ENCODE measurements around the gene DUSP12.
"Not testable (repeated sequence)": the region's sequence is repeated elsewhere in the genome, so short reads cannot be mapped to it uniquely, and the experiment has no call there.

DUSP12 gene

GRCh38 chr1:161769673-161770045 lies 20.1 kb downstream of the DUSP12 start:
- not testable (repeated sequence) for H3K27ac ChIP-seq (ENCODE audit: insufficient read depth in 1 of 2, low read depth in 1 of 2, low read length in 2 of 2, poor library complexity in 1 of 2, severe bottlenecking in 2 of 2); H3K36me3 ChIP-seq (ENCODE audit: control insufficient read depth in 4 of 4, insufficient read depth in 4 of 4, low read length in 3 of 4); H3K27me3 ChIP-seq (replicated peaks in 2 of 5; ENCODE audit: control insufficient read depth in 4 of 5, insufficient read depth in 5 of 5, low read length in 4 of 5); H3K9me3 ChIP-seq (ENCODE audit: control extremely low read depth in 1 of 5, control insufficient read depth in 4 of 5, insufficient read depth in 2 of 5, low read depth in 1 of 5, low read length in 4 of 5); H3K4me3 ChIP-seq (ENCODE audit: control insufficient read depth in 1 of 7, extremely low read depth in 1 of 7, insufficient read depth in 4 of 7, low read depth in 2 of 7, low read length in 6 of 7); DNase-seq
- POLR2A ChIA-PET: interaction anchor here (0.6 kb wide), 1 partner anchor 36 kb away, joined by 3 read pairs; no protein-coding TSS in a partner anchor
- WGBS (ENCODE audit: insufficient coverage): 100% methylated on average over 1 of the region's 5 CpGs
- peaks cover 34 to 69% (median 57%) of the 10 kb centered on the region in 4 experiments for H3K4me1 ChIP-seq (ENCODE audit: control extremely low read depth in 1 of 4, control insufficient read depth in 4 of 4, insufficient read depth in 4 of 4, low read length in 3 of 4)
- CTCF ChIA-PET: interaction anchor here (1.1 to 1.3 kb wide), 2 partner anchors 23 to 267 kb away, joined by 3 to 4 read pairs; no protein-coding TSS in a partner anchor

DNA sequence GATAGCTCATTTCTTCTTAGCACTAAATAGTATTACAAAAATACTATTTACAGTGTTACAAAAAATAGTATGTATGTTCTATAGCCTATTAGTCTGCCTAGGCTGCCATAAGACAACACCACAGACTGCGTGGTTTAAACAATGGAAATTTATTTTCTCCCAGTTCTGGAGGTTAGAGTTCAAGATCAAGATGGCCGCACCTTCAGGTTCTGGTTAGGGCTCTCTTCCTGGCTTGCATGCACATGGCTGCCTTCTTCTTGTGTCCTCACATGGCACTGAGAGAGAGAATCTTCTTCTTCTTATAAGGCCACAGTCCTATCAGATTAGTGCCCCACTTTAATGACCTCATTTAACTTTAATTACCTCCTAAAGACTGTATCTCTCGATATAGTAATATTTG lies 20.7 kb downstream of the DUSP12 start:
- DNase-seq: no peak
- peaks cover 39 to 72% (median 62%) of the 10 kb centered on the region in 4 experiments for H3K4me1 ChIP-seq (ENCODE audit: control extremely low read depth in 1 of 4, control insufficient read depth in 4 of 4, insufficient read depth in 4 of 4, low read length in 3 of 4)
- H3K27ac ChIP-seq (ENCODE audit: insufficient read depth in 1 of 2, low read depth in 1 of 2, low read length in 2 of 2, poor library complexity in 1 of 2, severe bottlenecking in 2 of 2): no peak overlapping the region
- WGBS (ENCODE audit: insufficient coverage): 97% methylated on average over 3 of the region's 3 CpGs
- H3K9me3 ChIP-seq (ENCODE audit: control extremely low read depth in 1 of 5, control insufficient read depth in 4 of 5, insufficient read depth in 2 of 5, low read depth in 1 of 5, low read length in 4 of 5): no peaks in the 10 kb centered on the region
- CTCF ChIA-PET: interaction anchor here (1.1 kb wide), 1 partner anchor 23 kb away, joined by 4 read pairs; no protein-coding TSS in a partner anchor
- no peaks in the 10 kb centered on the region for H3K27me3 ChIP-seq (replicated peaks in 2 of 5; ENCODE audit: control insufficient read depth in 4 of 5, insufficient read depth in 5 of 5, low read length in 4 of 5)
- peaks cover 0 to under 1% (median 0%) of the 10 kb centered on the region in 4 experiments for H3K36me3 ChIP-seq (ENCODE audit: control insufficient read depth in 4 of 4, insufficient read depth in 4 of 4, low read length in 3 of 4)
- no peak overlapping the region for H3K4me3 ChIP-seq (ENCODE audit: control insufficient read depth in 1 of 7, extremely low read depth in 1 of 7, insufficient read depth in 4 of 7, low read depth in 2 of 7, low read length in 6 of 7)
- POLR2A ChIA-PET: no interaction called here

- H3K27ac ChIP-seq (ENCODE audit: insufficient read depth in 1 of 2, low read depth in 1 of 2, low read length in 2 of 2, poor library complexity in 1 of 2, severe bottlenecking in 2 of 2): no peak overlapping the region
- POLR2A ChIA-PET: no interaction called here
- CTCF ChIA-PET: interaction anchor here (1.3 to 1.8 kb wide), 2 partner anchors 16 to 22 kb away, joined by 4 to 7 read pairs; no protein-coding TSS in a partner anchor
Measured at GRCh38 chr1:161771161-161771560, 21.6 kb downstream of the DUSP12 start.

GRCh38 chr1:161771973-161772372 lies 22.4 kb downstream of the DUSP12 start:
- no peak for DNase-seq
- ChIA-PET POLR2A (interaction anchor here (0.6 kb wide), 1 partner anchor 52 kb away, joined by 4 read pairs; no protein-coding TSS in a partner anchor), CTCF (interaction anchor here (0.8 to 1.8 kb wide), 5 partner anchors 10 to 22 kb away, joined by 3 to 7 read pairs (median 4); partner anchors contain the start of gene DUSP12)
- Histone ChIP-seq H3K4me1 (ENCODE audit: control extremely low read depth in 1 of 4, control insufficient read depth in 4 of 4, insufficient read depth in 4 of 4, low read length in 3 of 4) (peaks cover 37 to 77% (median 62%) of the 10 kb centered on the region in 4 experiments), H3K36me3 (ENCODE audit: control insufficient read depth in 4 of 4, insufficient read depth in 4 of 4, low read length in 3 of 4) (peaks cover 0 to 3% (median 0%) of the 10 kb centered on the region in 4 experiments), H3K4me3 (ENCODE audit: control insufficient read depth in 1 of 7, extremely low read depth in 1 of 7, insufficient read depth in 4 of 7, low read depth in 2 of 7, low read length in 6 of 7) (peak overlapping the region in 2 of 7 experiments; percentile 30 to 61), H3K27me3 (replicated peaks in 2 of 5; ENCODE audit: control insufficient read depth in 4 of 5, insufficient read depth in 5 of 5, low read length in 4 of 5) (no peaks in the 10 kb centered on the region), H3K27ac (ENCODE audit: insufficient read depth in 1 of 2, low read depth in 1 of 2, low read length in 2 of 2, poor library complexity in 1 of 2, severe bottlenecking in 2 of 2) (peak overlapping the region in 1 of 2 experiments; percentile 52), H3K9me3 (ENCODE audit: control extremely low read depth in 1 of 5, control insufficient read depth in 4 of 5, insufficient read depth in 2 of 5, low read depth in 1 of 5, low read length in 4 of 5) (no peaks in the 10 kb centered on the region)
- 92% methylated on average over 2 of the region's 2 CpGs for WGBS (ENCODE audit: insufficient coverage)

More at GRCh38 chr1:161771161-161771560, 21.6 kb downstream of the DUSP12 start:
- DNase-seq: peak in 2 of 3 donors; percentile 57 to 67
- Histone ChIP-seq H3K27me3 (replicated peaks in 2 of 5; ENCODE audit: control insufficient read depth in 4 of 5, insufficient read depth in 5 of 5, low read length in 4 of 5) (no peaks in the 10 kb centered on the region), H3K36me3 (ENCODE audit: control insufficient read depth in 4 of 4, insufficient read depth in 4 of 4, low read length in 3 of 4) (peaks cover 0 to 3% (median 0%) of the 10 kb centered on the region in 4 experiments), H3K9me3 (ENCODE audit: control extremely low read depth in 1 of 5, control insufficient read depth in 4 of 5, insufficient read depth in 2 of 5, low read depth in 1 of 5, low read length in 4 of 5) (no peaks in the 10 kb centered on the region), H3K4me1 (ENCODE audit: control extremely low read depth in 1 of 4, control insufficient read depth in 4 of 4, insufficient read depth in 4 of 4, low read length in 3 of 4) (peaks cover 39 to 74% (median 63%) of the 10 kb centered on the region in 4 experiments), H3K4me3 (ENCODE audit: control insufficient read depth in 1 of 7, extremely low read depth in 1 of 7, insufficient read depth in 4 of 7, low read depth in 2 of 7, low read length in 6 of 7) (peak overlapping the region in 5 of 7 experiments; percentile 29 to 61 (median 32))
- WGBS (ENCODE audit: insufficient coverage): 0% methylated on average over 5 of the region's 5 CpGs

GRCh38 chr1:161772397-161772796 lies 22.8 kb downstream of the DUSP12 start:
- ChIA-PET CTCF (interaction anchor here (0.8 to 1.8 kb wide), 4 partner anchors 10 to 22 kb away, joined by 3 to 4 read pairs (median 4); partner anchors contain the start of gene DUSP12), POLR2A (no interaction called here)
- Histone ChIP-seq H3K4me1 (ENCODE audit: control extremely low read depth in 1 of 4, control insufficient read depth in 4 of 4, insufficient read depth in 4 of 4, low read length in 3 of 4) (peaks cover 33 to 73% (median 60%) of the 10 kb centered on the region in 4 experiments), H3K4me3 (ENCODE audit: control insufficient read depth in 1 of 7, extremely low read depth in 1 of 7, insufficient read depth in 4 of 7, low read depth in 2 of 7, low read length in 6 of 7) (peak overlapping the region in 3 of 7 experiments; percentile 3 to 61 (median 28)), H3K27ac (ENCODE audit: insufficient read depth in 1 of 2, low read depth in 1 of 2, low read length in 2 of 2, poor library complexity in 1 of 2, severe bottlenecking in 2 of 2) (peak overlapping the region in 1 of 2 experiments; percentile 52), H3K9me3 (ENCODE audit: control extremely low read depth in 1 of 5, control insufficient read depth in 4 of 5, insufficient read depth in 2 of 5, low read depth in 1 of 5, low read length in 4 of 5) (no peaks in the 10 kb centered on the region), H3K36me3 (ENCODE audit: control insufficient read depth in 4 of 4, insufficient read depth in 4 of 4, low read length in 3 of 4) (peaks cover 0 to 3% (median 0%) of the 10 kb centered on the region in 4 experiments), H3K27me3 (replicated peaks in 2 of 5; ENCODE audit: control insufficient read depth in 4 of 5, insufficient read depth in 5 of 5, low read length in 4 of 5) (no peaks in the 10 kb centered on the region)
- DNase-seq: peak; percentile 44 to 72 (median 71)

DNA sequence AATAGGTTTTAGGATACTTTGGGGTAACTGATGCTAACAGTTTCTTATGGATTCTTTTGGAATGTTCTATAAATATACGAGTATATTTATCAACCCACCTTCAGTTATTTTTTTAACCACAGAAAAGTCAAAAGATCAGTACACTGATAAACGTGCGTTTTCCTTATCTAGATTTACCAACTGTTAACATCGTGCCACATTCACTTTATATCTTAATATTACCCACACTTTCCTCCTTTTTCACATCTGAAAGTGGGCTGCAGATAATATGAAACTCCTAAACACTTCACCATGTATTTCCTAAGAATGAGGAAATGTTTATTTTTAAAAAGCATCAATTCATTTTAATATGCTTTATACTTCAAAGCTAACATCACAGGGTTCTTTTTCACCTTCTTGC lies 24.2 kb downstream of the DUSP12 start:
- WGBS (ENCODE audit: insufficient coverage): 3% methylated on average over 3 of the region's 4 CpGs
- CTCF ChIA-PET: interaction anchor here (0.7 kb wide), 1 partner anchor 53 kb away, joined by 3 read pairs; no protein-coding TSS in a partner anchor
- peaks cover 0 to 3% (median 1%) of the 10 kb centered on the region in 4 experiments for H3K36me3 ChIP-seq (ENCODE audit: control insufficient read depth in 4 of 4, insufficient read depth in 4 of 4, low read length in 3 of 4)
- POLR2A ChIA-PET: no interaction called here
- H3K9me3 ChIP-seq (ENCODE audit: control extremely low read depth in 1 of 5, control insufficient read depth in 4 of 5, insufficient read depth in 2 of 5, low read depth in 1 of 5, low read length in 4 of 5): no peaks in the 10 kb centered on the region
- peak overlapping the region in 3 of 7 experiments; percentile 16 to 59 (median 37) for H3K4me3 ChIP-seq (ENCODE audit: control insufficient read depth in 1 of 7, extremely low read depth in 1 of 7, insufficient read depth in 4 of 7, low read depth in 2 of 7, low read length in 6 of 7)
- H3K4me1 ChIP-seq (ENCODE audit: control extremely low read depth in 1 of 4, control insufficient read depth in 4 of 4, insufficient read depth in 4 of 4, low read length in 3 of 4): peaks cover 30 to 66% (median 50%) of the 10 kb centered on the region in 4 experiments
- peak in 1 of 3 donors; percentile 23 for DNase-seq
- H3K27me3 ChIP-seq (replicated peaks in 2 of 5; ENCODE audit: control insufficient read depth in 4 of 5, insufficient read depth in 5 of 5, low read length in 4 of 5): no peaks in the 10 kb centered on the region
- H3K27ac ChIP-seq (ENCODE audit: insufficient read depth in 1 of 2, low read depth in 1 of 2, low read length in 2 of 2, poor library complexity in 1 of 2, severe bottlenecking in 2 of 2): peak overlapping the region; percentile 20 to 30

GRCh38 chr1:161777261-161777660 lies 27.7 kb downstream of the DUSP12 start:
- H3K27ac ChIP-seq (ENCODE audit: insufficient read depth in 1 of 2, low read depth in 1 of 2, low read length in 2 of 2, poor library complexity in 1 of 2, severe bottlenecking in 2 of 2): no peak overlapping the region
- peaks cover 2 to 9% (median 5%) of the 10 kb centered on the region in 4 experiments for H3K36me3 ChIP-seq (ENCODE audit: control insufficient read depth in 4 of 4, insufficient read depth in 4 of 4, low read length in 3 of 4)
- H3K27me3 ChIP-seq (replicated peaks in 2 of 5; ENCODE audit: control insufficient read depth in 4 of 5, insufficient read depth in 5 of 5, low read length in 4 of 5): no peaks in the 10 kb centered on the region
- H3K4me3 ChIP-seq (ENCODE audit: control insufficient read depth in 1 of 7, extremely low read depth in 1 of 7, insufficient read depth in 4 of 7, low read depth in 2 of 7, low read length in 6 of 7): no peak overlapping the region
- CTCF ChIA-PET: interaction anchor here (1.0 to 2.2 kb wide), 2 partner anchors 11 to 16 kb away, joined by 4 to 12 read pairs; partner anchors contain the start of gene ATF6
- POLR2A ChIA-PET: no interaction called here
- H3K9me3 ChIP-seq (ENCODE audit: control extremely low read depth in 1 of 5, control insufficient read depth in 4 of 5, insufficient read depth in 2 of 5, low read depth in 1 of 5, low read length in 4 of 5): no peaks in the 10 kb centered on the region
- DNase-seq: no peak
- 100% methylated on average over 1 of the region's 2 CpGs for WGBS (ENCODE audit: insufficient coverage)
- peaks cover 16 to 40% (median 26%) of the 10 kb centered on the region in 4 experiments for H3K4me1 ChIP-seq (ENCODE audit: control extremely low read depth in 1 of 4, control insufficient read depth in 4 of 4, insufficient read depth in 4 of 4, low read length in 3 of 4)
